HUES64 (cell line): ENCODE measurements around the gene PRPH.
"Not testable (repeated sequence)": the region's sequence is repeated elsewhere in the genome, so short reads cannot be mapped to it uniquely, and the experiment has no call there.

ENCODE experiments used
- H3K27ac ChIP-seq: 2 replicates; pipeline ENCODE4 v1.7.0; 2013; ENCODE audit warnings: low read depth, low read length, inconsistent platforms
- H3K27me3 ChIP-seq: 2 replicates; pipeline ENCODE4 v1.6.1; 2013; ENCODE audit warnings: mild to moderate bottlenecking, low read length; ENCODE audit not compliant: insufficient read depth
- H3K36me3 ChIP-seq: 2 replicates; pipeline ENCODE4 v1.6.1; 2013; ENCODE audit warnings: mild to moderate bottlenecking, low read length; ENCODE audit not compliant: insufficient read depth
- H3K4me1 ChIP-seq: 2 replicates; pipeline ENCODE4 v1.6.1; 2013; ENCODE audit warnings: mild to moderate bottlenecking, low read length, moderate library complexity; ENCODE audit not compliant: insufficient read depth
- H3K4me3 ChIP-seq: 2 replicates; pipeline ENCODE4 v1.5.1; 2013; ENCODE audit warnings: mild to moderate bottlenecking, low read length, moderate library complexity
- H3K9ac ChIP-seq: 2 replicates; pipeline ENCODE4 v1.6.1; 2013; ENCODE audit warnings: mild to moderate bottlenecking, low read depth, low read length
- H3K9me3 ChIP-seq: 2 replicates; pipeline ENCODE4 v1.6.1; 2013; ENCODE audit warnings: low read depth, low read length; ENCODE audit not compliant: insufficient read depth
- WGBS: fragments of 150-250, 120-280 bp; methylation state at CpG from one replicate; pipeline ENCODE4 v1.1.7; 2013; ENCODE audit warnings: missing lambda C conversion rate; 5-methylcytosine and 5-hydroxymethylcytosine counted together

Gene PRPH

GRCh38 chr12:49279706-49280159 is 15.2 kb upstream of the PRPH start:
- peaks cover 17% of the 10 kb centered on the region; the same call in 1 of the 2 replicates for H3K4me1 ChIP-seq
- H3K4me3 ChIP-seq, result no peak overlapping the region
- 32% methylated on average over 7 of the region's 7 CpGs for WGBS
- H3K9me3 ChIP-seq, result no peaks in the 10 kb centered on the region
- peak overlapping the region; percentile 42; the same call in 1 of the 2 replicates for H3K27ac ChIP-seq
- H3K27me3 ChIP-seq, result no peaks in the 10 kb centered on the region
- no peaks in the 10 kb centered on the region for H3K36me3 ChIP-seq
- H3K9ac ChIP-seq, result peak overlapping the region; percentile 36; the same call in 1 of the 2 replicates

- H3K4me3 ChIP-seq, H3K9ac ChIP-seq, H3K27ac ChIP-seq, H3K27me3 ChIP-seq, H3K9me3 ChIP-seq, H3K36me3 ChIP-seq: not testable (repeated sequence)
- WGBS, result 86% methylated on average over 6 of the region's 6 CpGs
- peaks cover 17% of the 10 kb centered on the region; the same call in 1 of the 2 replicates for H3K4me1 ChIP-seq
Observed at GRCh38 chr12:49280545-49280944, 14.4 kb upstream of the PRPH start.

GRCh38 chr12:49282302-49282701 is 12.6 kb upstream of the PRPH start:
- H3K36me3 ChIP-seq, result no peaks in the 10 kb centered on the region

GRCh38 chr12:49282740-49283375 is 12.1 kb upstream of the PRPH start:
- H3K4me3 ChIP-seq, H3K9ac ChIP-seq, H3K27ac ChIP-seq, H3K9me3 ChIP-seq, H3K36me3 ChIP-seq, H3K27me3 ChIP-seq: not testable (repeated sequence)
- 90% methylated on average over 2 of the region's 6 CpGs for WGBS
- H3K4me1 ChIP-seq, result peaks cover 17% of the 10 kb centered on the region; the same call in 1 of the 2 replicates

More at GRCh38 chr12:49282302-49282701, 12.6 kb upstream of the PRPH start:
- H3K9ac ChIP-seq, result no peak overlapping the region
- WGBS, result 79% methylated on average over 5 of the region's 5 CpGs
- no peak overlapping the region for H3K4me3 ChIP-seq
- H3K27ac ChIP-seq, result no peak overlapping the region
- no peaks in the 10 kb centered on the region for H3K9me3 ChIP-seq
- H3K27me3 ChIP-seq, result peaks cover 3% of the 10 kb centered on the region; the same call in 1 of the 2 replicates
- peaks cover 17% of the 10 kb centered on the region; the same call in 1 of the 2 replicates for H3K4me1 ChIP-seq

DNA sequence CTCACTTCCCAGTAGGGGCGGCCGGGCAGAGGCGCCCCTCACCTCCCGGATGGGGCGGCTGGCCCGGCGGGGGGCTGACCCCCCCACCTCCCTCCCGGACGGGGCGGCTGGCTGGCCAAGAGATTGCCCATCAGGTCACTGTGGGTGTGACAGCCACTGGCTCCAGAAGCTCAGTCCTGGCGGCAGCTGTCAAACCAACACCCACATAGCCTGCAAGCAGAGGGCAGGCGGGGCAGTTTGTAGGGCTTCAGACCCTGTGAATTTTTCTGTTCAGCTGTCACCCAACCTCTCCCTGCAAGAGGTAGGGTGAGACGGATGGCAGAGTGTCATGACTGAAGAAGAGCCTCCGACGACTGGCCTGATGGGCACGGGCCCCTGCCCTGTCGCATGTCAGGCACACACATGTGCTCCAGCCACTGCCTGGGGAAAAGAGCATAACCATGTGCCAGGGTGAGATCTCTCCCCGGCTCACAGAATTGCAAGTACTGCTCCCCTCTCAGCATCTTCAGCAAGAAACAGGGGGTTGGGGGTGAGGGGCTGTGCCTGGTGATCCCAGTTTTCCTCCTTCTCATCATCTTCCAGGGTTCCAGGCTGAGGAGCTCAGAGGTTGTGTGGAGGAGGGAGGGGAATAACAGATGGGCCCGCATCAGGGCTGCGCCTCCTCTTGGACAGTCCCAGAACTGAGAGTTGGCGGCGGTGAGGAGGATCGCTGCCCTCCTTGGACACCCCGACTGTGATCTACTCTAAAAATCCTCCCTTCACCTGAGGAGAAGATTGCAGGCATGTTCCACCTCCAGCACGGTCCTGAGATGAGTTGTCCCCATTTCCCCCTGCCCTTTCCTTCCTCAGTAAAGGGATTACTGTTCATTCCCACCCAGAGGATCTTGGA is 11.2 kb upstream of the PRPH start:
- peaks cover 17% of the 10 kb centered on the region; the same call in 1 of the 2 replicates for H3K4me1 ChIP-seq
- no peaks in the 10 kb centered on the region for H3K36me3 ChIP-seq
- no peak overlapping the region for H3K27ac ChIP-seq
- H3K27me3 ChIP-seq, result peaks cover 9% of the 10 kb centered on the region
- 91% methylated on average over 25 of the region's 25 CpGs for WGBS
- no peak overlapping the region for H3K4me3 ChIP-seq
- no peaks in the 10 kb centered on the region for H3K9me3 ChIP-seq
- H3K9ac ChIP-seq, result no peak overlapping the region

DNA sequence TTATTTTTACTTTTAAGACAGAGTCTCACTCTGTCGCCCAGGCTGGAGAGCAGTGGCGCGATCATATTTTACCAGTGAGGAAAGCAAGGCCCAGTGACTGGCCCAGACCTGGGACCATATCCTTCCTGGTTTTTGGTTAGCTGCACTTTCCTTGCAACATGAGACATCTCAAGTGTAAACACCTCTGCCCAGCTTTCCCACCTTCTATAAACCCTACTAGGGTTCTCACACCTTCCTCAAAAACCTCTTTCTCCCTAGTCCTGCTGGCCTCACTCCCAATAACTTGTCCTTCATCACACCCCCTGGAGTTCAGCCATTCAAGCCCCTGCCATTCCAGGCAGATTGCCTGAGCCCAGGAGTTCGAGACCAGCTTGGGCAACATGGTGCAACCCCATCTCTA is 10.3 kb upstream of the PRPH start:
- H3K27me3 ChIP-seq, result peaks cover 9% of the 10 kb centered on the region
- H3K4me3 ChIP-seq, result no peak overlapping the region
- WGBS, result 94% methylated on average over 4 of the region's 4 CpGs
- no peaks in the 10 kb centered on the region for H3K9me3 ChIP-seq
- no peak overlapping the region for H3K27ac ChIP-seq
- no peaks in the 10 kb centered on the region for H3K36me3 ChIP-seq
- H3K4me1 ChIP-seq, result peaks cover 13% of the 10 kb centered on the region; the same call in 1 of the 2 replicates
- H3K9ac ChIP-seq, result no peak overlapping the region

GRCh38 chr12:49287876-49288275 is 7.1 kb upstream of the PRPH start:
- peaks cover 29% of the 10 kb centered on the region for H3K27me3 ChIP-seq
- whole genome bisulfite sequencing, result 65% methylated on average over 6 of the region's 6 CpGs

DNA sequence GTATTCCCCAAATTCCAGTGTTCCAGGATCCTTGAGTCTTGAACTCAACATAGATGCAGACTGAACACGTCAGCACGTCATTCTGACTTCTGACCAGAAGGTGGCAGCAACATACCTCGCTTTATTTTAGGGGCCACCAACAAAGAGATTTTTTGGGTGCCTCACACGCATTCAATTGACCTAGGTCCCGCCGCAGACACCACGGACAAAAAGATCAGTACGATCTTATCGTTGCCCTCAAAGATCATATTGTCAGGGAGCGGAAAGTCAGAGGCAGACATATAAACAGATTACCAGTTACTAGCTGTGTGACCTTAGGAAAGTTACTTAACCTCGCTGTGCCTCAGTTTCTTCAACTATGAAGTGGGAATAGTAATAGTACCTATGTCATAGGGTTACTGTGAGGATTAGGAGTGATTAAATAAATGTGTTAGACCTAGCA is 6.5 kb upstream of the PRPH start:
- WGBS, result 20% methylated on average over 11 of the region's 11 CpGs

More at GRCh38 chr12:49287876-49288275, 7.1 kb upstream of the PRPH start:
- Histone ChIP-seq H3K9ac (no peak overlapping the region), H3K36me3 (no peaks in the 10 kb centered on the region), H3K4me3 (no peak overlapping the region), H3K4me1 (0 out of 2 replicates have a peak, but pooled peaks cover 3% of the 10 kb centered on the region), H3K9me3 (no peaks in the 10 kb centered on the region), H3K27ac (no peak overlapping the region)

GRCh38 chr12:49288922-49289555 is 5.9 kb upstream of the PRPH start:
- no peak overlapping the region for H3K9ac ChIP-seq

More for the DNA sequence above, 6.5 kb upstream of the PRPH start:
- Histone ChIP-seq H3K27me3 (peaks cover 35% of the 10 kb centered on the region), H3K27ac (no peak overlapping the region), H3K36me3 (no peaks in the 10 kb centered on the region), H3K9ac (no peak overlapping the region), H3K9me3 (no peaks in the 10 kb centered on the region), H3K4me1 (0 out of 2 replicates have a peak, but pooled peaks cover 3% of the 10 kb centered on the region), H3K4me3 (no peak overlapping the region)

DNA sequence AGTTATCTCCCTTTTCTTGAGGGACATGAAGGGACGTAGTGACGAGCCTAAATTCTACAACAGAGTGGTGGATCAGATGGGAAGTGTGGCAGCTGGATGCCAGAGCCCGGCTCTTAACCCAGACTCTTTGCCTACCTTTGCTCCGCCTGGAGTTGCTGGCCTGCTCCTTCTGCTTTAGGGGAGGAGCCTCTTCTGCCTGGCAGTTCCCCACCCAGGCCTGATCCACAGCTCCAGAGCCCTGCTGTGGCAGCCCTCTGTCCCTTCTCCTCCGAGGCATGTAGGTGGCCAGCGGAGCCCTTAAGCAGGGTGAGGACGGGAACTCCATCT is 2.3 kb upstream of the PRPH start:
- 72% methylated on average over 7 of the region's 7 CpGs for WGBS
- H3K27me3 ChIP-seq, result peaks cover 71% of the 10 kb centered on the region
- H3K36me3 ChIP-seq, result no peaks in the 10 kb centered on the region
- H3K9ac ChIP-seq, result no peak overlapping the region
- peaks cover 17% of the 10 kb centered on the region; the same call in 1 of the 2 replicates for H3K4me1 ChIP-seq
- H3K27ac ChIP-seq, result no peak overlapping the region
- H3K9me3 ChIP-seq, result no peaks in the 10 kb centered on the region
- H3K4me3 ChIP-seq, result no peak overlapping the region

More at GRCh38 chr12:49288922-49289555, 5.9 kb upstream of the PRPH start:
- WGBS, result 82% methylated on average over 9 of the region's 9 CpGs
- no peak overlapping the region for H3K27ac ChIP-seq
- peaks cover 41% of the 10 kb centered on the region for H3K27me3 ChIP-seq
- H3K4me3 ChIP-seq, result no peak overlapping the region
- peaks cover 8% of the 10 kb centered on the region; the same call in 1 of the 2 replicates for H3K4me1 ChIP-seq
- H3K36me3 ChIP-seq, result no peaks in the 10 kb centered on the region
- no peaks in the 10 kb centered on the region for H3K9me3 ChIP-seq
